ENCODE data around the gene PRKG2.

The PRKG2 gene

GRCh38 chr4:81214144-81214880 is 710 bp downstream of the PRKG2 start:
- intact Hi-C loops (cut with DNase I; ENCODE audit: low total_unique reads), result no loop called here
- peak overlapping the region; percentile 15 to 37 for H3K4me3 ChIP-seq
- no peak for DNase-seq

GRCh38 chr4:81213671-81214070 is 1.4 kb downstream of the PRKG2 start:
- H3K4me3 ChIP-seq, result no peak overlapping the region

More at GRCh38 chr4:81214144-81214880, 710 bp downstream of the PRKG2 start:
- TF ChIP-seq CTCF (IDR thresholded peaks at IDR 0.05), result no peak
- Histone ChIP-seq H3K9me3 (no peaks in the 10 kb centered on the region), H3K27ac (no peak overlapping the region), H3K27me3 (peaks cover 0 to 19% of the 10 kb centered on the region in 2 donors), H3K36me3 (no peaks in the 10 kb centered on the region), H3K4me1 (peaks cover 0 to 13% (median 10%) of the 10 kb centered on the region in 4 donors)

GRCh38 chr4:81211956-81212355 is 3.1 kb downstream of the PRKG2 start:
- H3K4me1 ChIP-seq, result peaks cover 0 to 13% (median 10%) of the 10 kb centered on the region in 4 donors

More at GRCh38 chr4:81213671-81214070, 1.4 kb downstream of the PRKG2 start:
- Histone ChIP-seq H3K36me3 (no peaks in the 10 kb centered on the region), H3K27ac (no peak overlapping the region), H3K9me3 (no peaks in the 10 kb centered on the region), H3K27me3 (peaks cover 0 to 19% of the 10 kb centered on the region in 2 donors), H3K4me1 (peaks cover 0 to 13% (median 10%) of the 10 kb centered on the region in 4 donors)
- TF ChIP-seq CTCF (IDR thresholded peaks at IDR 0.05), result no peak
- no peak for DNase-seq
- intact Hi-C loops (cut with DNase I; ENCODE audit: low total_unique reads), result no loop called here

GRCh38 chr4:81207828-81208227 is 7.2 kb downstream of the PRKG2 start:
- Histone ChIP-seq H3K36me3 (no peaks in the 10 kb centered on the region), H3K4me1 (no peaks in the 10 kb centered on the region), H3K4me3 (no peak overlapping the region), H3K27ac (no peak overlapping the region), H3K27me3 (no peaks in the 10 kb centered on the region), H3K9me3 (no peaks in the 10 kb centered on the region)
- no peak for DNase-seq
- TF ChIP-seq CTCF (IDR thresholded peaks at IDR 0.05), result no peak
- intact Hi-C loops (cut with DNase I; ENCODE audit: low total_unique reads), result no loop called here

More at GRCh38 chr4:81211956-81212355, 3.1 kb downstream of the PRKG2 start:
- no peak for TF ChIP-seq CTCF (IDR thresholded peaks at IDR 0.05)
- H3K4me3 ChIP-seq, result no peak overlapping the region
- DNase-seq, result no peak
- H3K9me3 ChIP-seq, result no peaks in the 10 kb centered on the region
- no peaks in the 10 kb centered on the region for H3K36me3 ChIP-seq
- H3K27ac ChIP-seq, result no peak overlapping the region
- intact Hi-C loops (cut with DNase I; ENCODE audit: low total_unique reads), result no loop called here
- peaks cover 0 to 19% of the 10 kb centered on the region in 2 donors for H3K27me3 ChIP-seq

GRCh38 chr4:81205302-81205701 is 9.7 kb downstream of the PRKG2 start:
- no peaks in the 10 kb centered on the region for H3K36me3 ChIP-seq
- no peaks in the 10 kb centered on the region for H3K27me3 ChIP-seq
- TF ChIP-seq CTCF (IDR thresholded peaks at IDR 0.05), result no peak
- no peak overlapping the region for H3K4me3 ChIP-seq
- intact Hi-C loops (cut with DNase I; ENCODE audit: low total_unique reads), result no loop called here
- no peaks in the 10 kb centered on the region for H3K9me3 ChIP-seq
- H3K4me1 ChIP-seq, result no peaks in the 10 kb centered on the region
- H3K27ac ChIP-seq, result no peak overlapping the region
- DNase-seq, result no peak
